Right lobe of liver (tissue), 6 donors: Measurements from ENCODE around the gene MYO1C. TPM values are rescaled to one million over a fixed set of nuclear protein-coding genes. Genes with fewer than 3 reads are reported as not detected.
A peak's percentile ranks its signal among the peaks of the same experiment; 100 is the strongest.

Source experiments
- ATAC-seq, 4 donors: fragments of 200-7000 bp; cut with Tn5 transposase; one replicate each; pipeline ENCODE4 v1.9.1; 2020; ENCODE audit warnings: mild to moderate bottlenecking in 4 of 4, moderate library complexity in 4 of 4
- DNase-seq, 3 donors: peaks; one replicate each; pipeline ENCODE4 v3.0.0-alpha.2; 2020
- H3K27ac ChIP-seq, 3 donors: fragments of 200-600 bp; one replicate each; pipeline ENCODE4 v1.8.0; 2022
- H3K27me3 ChIP-seq, 2 donors: fragments of 200-600 bp; one replicate each; pipeline ENCODE4 v1.8.0; 2022
- H3K36me3 ChIP-seq, 4 donors: fragments of 200-600 bp; sonication (generic) in 1 of 4; one replicate each; pipeline versions ENCODE4 v1.5.1 to v1.8.0; 2017 to 2022; ENCODE audit warnings: control low read depth in 1 of 4
- H3K4me1 ChIP-seq, 4 donors: fragments of 200-600 bp; sonication (generic) in 1 of 4; one replicate each; pipeline versions ENCODE4 v1.5.1 to v1.8.0; 2017 to 2022; ENCODE audit warnings: control low read depth in 1 of 4
- H3K4me3 ChIP-seq, 3 donors: fragments of 200-600 bp; one replicate each; pipeline ENCODE4 v1.8.0; 2022
- H3K9me3 ChIP-seq, 4 donors: fragments of 200-600 bp; sonication (generic) in 1 of 4; one replicate each; pipeline versions ENCODE4 v1.5.1 to v1.8.0; 2017 to 2022; ENCODE audit warnings: control low read depth in 1 of 4
- POLR2A ChIP-seq: fragments of 450-650 bp; IDR thresholded peaks from one replicate; pipeline ENCODE4 v1.6.1; 2017; ENCODE audit warnings: antibody characterized with exemption, mild to moderate bottlenecking
- WGBS: methylation state at CpG from one replicate; pipeline ENCODE4 v1.1.6; 2018; ENCODE audit warnings: low coverage, low lambda C conversion rate; ENCODE audit not compliant: insufficient coverage; ENCODE audit errors: missing lambda C conversion rate; 5-methylcytosine and 5-hydroxymethylcytosine counted together
- intact Hi-C, 2 donors: fragments of 100-400 bp; cut with DNase I; formaldehyde crosslinking; loops; one replicate each; pipeline versions ENCODE4 v1.11.2 to v1.14.1; 2022
- total RNA-seq, 6 experiments: library from RNA; depleted of rRNA in 2 of 6; stranded (reverse); fragments of >200 nt in 2 of 6; fragmentation: NEBNext Ultra II Directional in 3 of 6; extraction: Animal tissue kit (Norgen Biotek cat#: 25700) in 3 of 6; gene quantifications; one replicate each; pipeline versions ENCODE4 v1.1.0 to v1.2.4, GENCODE V29; 2016 to 2023
- TF ChIP-seq, protein P1 (sequence below), 4 donors: fragments of 200-600 bp in 3 of 4; fragments of 450-650 bp in 1 of 4; IDR thresholded peaks; one replicate each; pipeline versions ENCODE4 v1.5.1 to v1.8.0; 2016 to 2022; ENCODE audit warnings: antibody characterized with exemption in 4 of 4, mild to moderate bottlenecking in 2 of 4
- donor health status: DM: no; HTN: yes; CAD: no.
- donor health status: DM: no; HTN: no; CAD: no.
- donor health status: DM: no; HTN: no; CAD: no.
- donor health status: DM: no; HTN: yes; CAD: no.
- donor health status: DM: no; HTN: yes; CAD: no.

Gene MYO1C
- total RNA-seq, 6 experiments from 2014 or later, result 56.6 to 94.7 (median 68.3) TPM

DNA sequence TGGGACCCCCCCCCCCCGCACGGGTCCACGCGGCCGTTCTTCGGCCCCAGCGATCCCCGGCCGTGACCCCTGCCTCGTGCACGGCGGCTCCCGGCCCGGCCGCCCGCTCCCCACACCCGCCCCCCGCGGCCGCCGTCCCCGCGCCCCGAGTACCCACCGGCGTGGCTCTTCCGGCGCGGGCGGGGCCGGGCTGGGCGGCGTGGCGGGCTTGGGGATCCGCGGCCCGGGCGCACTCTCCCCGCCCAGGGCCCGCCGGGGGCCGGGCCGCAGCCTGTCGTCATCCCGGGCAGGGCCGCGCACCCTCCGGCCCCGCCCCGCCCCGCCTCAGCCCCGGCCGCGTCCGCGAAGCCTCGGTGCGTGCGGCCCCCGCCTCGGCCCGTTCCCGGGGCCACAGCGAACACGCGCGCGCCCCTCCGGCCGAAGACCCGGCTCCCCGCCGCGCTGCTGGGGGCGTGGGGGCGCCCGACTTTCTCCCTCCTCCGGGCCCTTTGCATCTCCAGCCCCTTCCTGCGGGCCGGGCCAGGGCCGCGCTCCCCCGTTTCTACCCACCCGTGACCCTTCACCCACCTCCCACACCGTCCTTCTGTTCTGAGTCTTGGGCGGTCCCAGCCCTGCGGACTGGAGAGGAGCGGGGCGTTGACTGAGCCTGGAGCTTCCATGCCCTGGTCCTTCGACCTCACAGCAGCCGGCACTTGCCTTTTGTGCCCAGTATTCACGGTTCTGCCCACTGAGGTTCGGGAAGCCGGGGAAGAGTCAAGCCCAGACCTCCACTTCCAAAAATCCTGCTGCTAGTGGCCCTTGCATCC is 840 bp downstream of the MYO1C start:
- Histone ChIP-seq H3K27ac (peak overlapping the region; percentile 76 to 87 (median 82)), H3K4me1 (peaks cover 0 to 23% (median 11%) of the 10 kb centered on the region in 4 donors), H3K4me3 (peak overlapping the region; percentile 75 to 76 (median 75)), H3K27me3 (no peaks in the 10 kb centered on the region), H3K36me3 (peaks cover 0 to 12% (median 4%) of the 10 kb centered on the region in 4 donors), H3K9me3 (no peaks in the 10 kb centered on the region)
- 0% methylated on average over 9 of the region's 94 CpGs for WGBS
- intact Hi-C loops, result no loop called here
- DNase-seq, result peak; percentile 79 to 80 (median 79)
- ATAC-seq, result peak; percentile 52 to 70 (median 65)
- TF ChIP-seq POLR2A, result no peak
- TF ChIP-seq, protein P1, sequence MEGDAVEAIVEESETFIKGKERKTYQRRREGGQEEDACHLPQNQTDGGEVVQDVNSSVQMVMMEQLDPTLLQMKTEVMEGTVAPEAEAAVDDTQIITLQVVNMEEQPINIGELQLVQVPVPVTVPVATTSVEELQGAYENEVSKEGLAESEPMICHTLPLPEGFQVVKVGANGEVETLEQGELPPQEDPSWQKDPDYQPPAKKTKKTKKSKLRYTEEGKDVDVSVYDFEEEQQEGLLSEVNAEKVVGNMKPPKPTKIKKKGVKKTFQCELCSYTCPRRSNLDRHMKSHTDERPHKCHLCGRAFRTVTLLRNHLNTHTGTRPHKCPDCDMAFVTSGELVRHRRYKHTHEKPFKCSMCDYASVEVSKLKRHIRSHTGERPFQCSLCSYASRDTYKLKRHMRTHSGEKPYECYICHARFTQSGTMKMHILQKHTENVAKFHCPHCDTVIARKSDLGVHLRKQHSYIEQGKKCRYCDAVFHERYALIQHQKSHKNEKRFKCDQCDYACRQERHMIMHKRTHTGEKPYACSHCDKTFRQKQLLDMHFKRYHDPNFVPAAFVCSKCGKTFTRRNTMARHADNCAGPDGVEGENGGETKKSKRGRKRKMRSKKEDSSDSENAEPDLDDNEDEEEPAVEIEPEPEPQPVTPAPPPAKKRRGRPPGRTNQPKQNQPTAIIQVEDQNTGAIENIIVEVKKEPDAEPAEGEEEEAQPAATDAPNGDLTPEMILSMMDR (IDR thresholded peaks at IDR 0.05), result no peak

DNA sequence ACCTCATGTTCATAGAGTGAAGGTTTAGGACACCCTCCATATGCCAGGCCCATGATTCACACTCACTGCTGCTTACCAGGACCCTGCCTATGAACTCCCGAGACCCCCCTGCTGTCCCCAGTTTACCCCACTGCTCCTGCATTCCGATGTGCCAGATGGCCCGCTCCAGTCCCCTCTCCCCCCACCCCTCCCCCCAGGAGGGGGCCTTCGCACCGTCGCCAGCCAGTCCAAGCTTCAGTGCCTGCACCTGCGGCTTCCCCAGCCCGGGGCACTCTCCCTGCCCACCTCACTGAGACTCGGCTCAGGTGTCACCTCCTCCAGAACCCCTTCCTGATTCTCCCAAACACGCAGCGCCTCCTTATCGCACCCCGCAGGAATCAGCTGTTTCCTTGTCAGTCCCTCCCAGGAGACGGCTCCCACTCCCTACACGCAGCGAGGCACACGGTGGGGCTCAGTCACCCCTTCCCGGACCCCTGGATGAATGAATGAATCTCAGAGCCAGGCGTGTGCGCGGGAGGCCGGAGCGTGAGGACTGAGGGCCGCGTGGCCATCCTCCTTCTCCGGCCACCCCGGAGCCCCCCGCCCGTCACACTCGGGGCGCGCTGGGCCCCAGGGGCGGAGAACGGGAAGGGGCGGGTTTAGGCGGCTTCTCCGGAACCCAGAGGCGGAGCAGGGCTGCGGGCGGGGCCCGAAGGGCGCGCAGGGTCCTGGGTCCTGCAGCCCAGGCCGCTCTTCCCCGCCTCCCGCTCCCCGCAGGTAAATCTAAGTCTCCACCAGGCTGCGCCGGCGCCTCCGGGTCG is 1.6 kb downstream of the MYO1C start:
- Histone ChIP-seq H3K27ac (peak overlapping the region; percentile 76 to 87 (median 82)), H3K4me1 (peaks cover 0 to 23% (median 11%) of the 10 kb centered on the region in 4 donors), H3K9me3 (no peaks in the 10 kb centered on the region), H3K27me3 (no peaks in the 10 kb centered on the region), H3K36me3 (peaks cover 0 to 6% (median under 1%) of the 10 kb centered on the region in 4 donors), H3K4me3 (peak overlapping the region; percentile 75 to 76 (median 75))
- intact Hi-C loops, result no loop called here
- ATAC-seq, result peak; percentile 48 to 63 (median 54)
- peak; percentile 82 to 83 (median 82) for DNase-seq
- TF ChIP-seq, protein P1 (IDR thresholded peaks at IDR 0.05), result no peak
- TF ChIP-seq POLR2A, result peak; percentile 70
- 0% methylated on average over 8 of the region's 52 CpGs for WGBS

- Histone ChIP-seq H3K27ac (peak overlapping the region; percentile 76 to 87 (median 83)), H3K4me3 (peak overlapping the region; percentile 43 to 67 (median 58)), H3K27me3 (no peaks in the 10 kb centered on the region), H3K36me3 (no peaks in the 10 kb centered on the region), H3K4me1 (peaks cover 0 to 28% (median 12%) of the 10 kb centered on the region in 4 donors), H3K9me3 (no peaks in the 10 kb centered on the region)
- intact Hi-C loops, result no loop called here
- ATAC-seq (no peak), DNase-seq (no peak)
- 52% methylated on average over 3 of the region's 7 CpGs for WGBS
- no peak for TF ChIP-seq POLR2A
- TF ChIP-seq, protein P1 (IDR thresholded peaks at IDR 0.05), result no peak
Measured at GRCh38 chr17:1488826-1489270, 3.6 kb downstream of the MYO1C start.

DNA sequence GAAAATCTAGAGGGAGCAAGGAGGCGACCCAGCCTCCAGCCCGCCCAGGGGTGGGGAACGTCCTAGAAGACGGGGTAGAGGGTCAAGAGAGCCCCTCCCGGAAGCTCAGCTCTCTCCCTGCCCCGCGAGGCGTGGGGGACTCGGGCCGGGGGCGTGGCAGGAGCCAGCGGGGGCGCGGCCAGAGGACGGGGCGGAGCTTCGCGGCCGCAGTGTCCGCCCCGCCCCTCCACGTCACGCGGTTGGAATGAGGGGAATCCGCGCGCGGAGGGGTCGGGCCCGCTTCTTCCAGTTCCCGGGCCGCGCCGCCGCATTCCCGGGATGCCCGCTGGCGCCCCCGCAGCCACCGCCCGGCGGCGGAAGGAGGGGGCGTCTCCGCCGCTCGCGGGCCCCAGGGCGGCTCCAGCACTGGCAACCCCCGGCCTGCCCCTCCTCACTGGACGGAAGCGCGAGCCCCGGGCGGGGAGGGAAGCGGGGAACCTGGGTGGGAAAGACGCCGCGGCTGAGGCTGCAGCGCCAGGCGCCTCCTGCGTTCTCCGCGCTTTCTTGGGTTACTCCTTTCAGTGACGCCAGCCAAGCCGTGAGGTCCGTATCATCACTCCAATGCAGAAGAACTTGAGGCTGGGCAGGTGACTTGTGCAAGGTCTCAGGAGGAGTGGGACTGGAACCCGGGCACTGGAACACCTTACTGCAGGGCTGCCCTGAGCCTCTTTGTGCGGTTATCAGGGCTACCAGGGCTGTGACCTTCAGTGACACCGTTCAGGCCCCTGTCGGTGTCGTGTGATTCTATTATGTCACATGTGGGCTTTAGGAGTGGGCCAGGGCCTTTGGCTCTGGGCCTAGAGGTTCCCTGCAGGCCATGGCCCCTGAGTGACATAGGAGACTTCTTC is 4.3 kb downstream of the MYO1C start:
- ATAC-seq, result peak; percentile 60 to 70 (median 66)
- Histone ChIP-seq H3K27ac (peak overlapping the region; percentile 76 to 87 (median 83)), H3K9me3 (no peaks in the 10 kb centered on the region), H3K36me3 (no peaks in the 10 kb centered on the region), H3K27me3 (no peaks in the 10 kb centered on the region), H3K4me1 (peaks cover 0 to 28% (median 12%) of the 10 kb centered on the region in 4 donors), H3K4me3 (peak overlapping the region; percentile 43 to 67 (median 58))
- TF ChIP-seq POLR2A, result peak; percentile 66
- TF ChIP-seq, protein P1 (IDR thresholded peaks at IDR 0.05), result no peak
- intact Hi-C loops, result no loop called here
- 1% methylated on average over 26 of the region's 72 CpGs for WGBS
- peak; percentile 86 to 90 (median 87) for DNase-seq
